ENCODE measurements around the gene CTDSPL2. TPM values are rescaled to one million over a fixed set of nuclear protein-coding genes. Genes with fewer than 3 reads are reported as not detected.
"Not testable (repeated sequence)": the region's sequence is repeated elsewhere in the genome, so short reads cannot be mapped to it uniquely, and the experiment has no call there.

The CTDSPL2 gene
- total RNA-seq, 2 experiments from 2014 or later: 66.6 to 71.9 TPM

- ChIA-PET CTCF (no interaction called here), POLR2A (interaction anchor here (0.6 kb wide), 1 partner anchor 108 kb away, joined by 3 read pairs; the partner anchor contains the start of gene CTDSPL2)
Observed at GRCh38 chr15:44535523-44536301, 108.3 kb downstream of the CTDSPL2 start.

GRCh38 chr15:44536302-44536961, 109.0 kb downstream of the CTDSPL2 start:
- POLR2A ChIA-PET: interaction anchor here (0.6 to 2.4 kb wide), 5 partner anchors 10 to 198 kb away, joined by 3 to 34 read pairs (median 4); no protein-coding TSS in a partner anchor
- CTCF ChIA-PET: interaction anchor here (1.0 to 2.6 kb wide), 5 partner anchors 10 to 249 kb away, joined by 3 to 15 read pairs (median 3); partner anchors contain the start of genes B2M, CTDSPL2 and PATL2

DNA sequence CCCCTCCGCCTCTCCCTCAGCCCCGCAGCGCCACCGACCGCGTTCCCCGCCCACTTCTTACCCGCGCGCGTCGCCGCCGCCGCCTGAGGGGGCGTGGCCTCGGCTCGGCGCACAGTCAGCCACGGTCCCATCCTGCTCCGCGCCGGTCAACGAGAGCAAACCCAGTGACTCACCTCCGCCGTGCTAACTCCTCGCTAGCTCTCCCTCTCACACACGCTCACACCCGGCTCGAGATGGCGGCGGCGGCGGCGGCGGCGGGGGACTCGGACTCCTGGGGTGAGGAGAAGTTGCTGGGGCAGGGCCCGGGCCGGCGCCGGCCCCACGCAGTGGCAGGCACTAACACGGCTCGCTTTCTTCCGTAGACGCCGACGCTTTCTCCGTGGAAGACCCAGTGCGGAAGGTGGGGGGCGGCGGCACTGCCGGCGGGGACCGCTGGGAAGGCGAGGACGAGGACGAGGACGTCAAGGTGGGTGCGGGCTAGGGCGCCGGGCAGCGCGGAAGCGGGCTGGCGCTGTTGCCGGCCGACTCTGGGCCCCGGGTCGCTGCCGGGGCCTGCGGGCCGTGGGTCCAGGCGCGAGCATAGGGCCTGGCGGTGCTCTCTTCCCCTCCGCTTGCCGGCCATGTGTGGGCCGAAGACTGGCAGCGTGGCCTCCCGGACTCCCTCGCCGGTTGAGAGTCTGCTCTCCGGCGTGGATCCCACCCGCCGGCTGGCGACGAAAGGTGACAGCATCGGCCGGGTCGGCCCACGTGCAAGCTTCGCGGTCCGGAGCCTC, 109.7 kb downstream of the CTDSPL2 start, which contains the start of gene EIF3J:
EIF3J (plus strand) TSS at position 186 of the 773 bp plus-strand sequence; CDS start at position 234, 48 bp downstream.
- POLR2A ChIA-PET: interaction anchor here (0.6 to 2.4 kb wide), 6 partner anchors 9 to 198 kb away, joined by 3 to 34 read pairs (median 4); partner anchors contain the start of genes B2M and PATL2

DNA sequence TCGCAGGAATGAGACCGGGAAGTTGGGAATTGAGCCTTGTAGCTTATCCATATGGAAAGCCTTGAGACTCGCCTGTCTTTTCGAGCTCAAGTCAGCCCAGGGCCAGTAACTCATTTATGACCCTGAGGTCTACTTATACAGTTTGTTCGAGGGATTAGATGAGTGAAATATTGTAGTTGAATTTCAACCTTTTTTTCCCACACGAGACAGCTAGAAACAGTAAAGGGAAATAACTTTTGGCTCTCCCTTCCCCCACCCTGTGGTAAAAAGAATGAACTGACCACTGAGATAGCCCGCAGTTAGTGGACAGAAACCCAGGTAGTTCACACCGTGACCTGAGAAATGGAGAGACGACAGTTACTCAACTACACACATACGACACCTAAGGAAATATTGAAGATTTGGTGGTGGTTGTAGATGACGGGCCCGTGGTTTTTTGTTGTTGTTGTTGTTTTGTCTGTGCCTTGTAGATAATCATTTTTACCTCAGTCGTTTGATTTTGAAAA, 110.4 kb downstream of the CTDSPL2 start:
- ChIA-PET CTCF (interaction anchor here (1.2 to 2.6 kb wide), 3 partner anchors 9 to 250 kb away, joined by 3 to 15 read pairs (median 4); partner anchors contain the start of genes B2M and PATL2), POLR2A (interaction anchor here (0.8 to 2.4 kb wide), 2 partner anchors 8 to 173 kb away, joined by 4 to 34 read pairs; partner anchors contain the start of genes B2M and PATL2)

More for the DNA sequence above, 109.7 kb downstream of the CTDSPL2 start, which contains the start of gene EIF3J:
- CTCF ChIA-PET: interaction anchor here (1.0 to 2.6 kb wide), 5 partner anchors 10 to 249 kb away, joined by 3 to 15 read pairs (median 3); partner anchors contain the start of genes B2M, CTDSPL2 and PATL2

- CTCF ChIA-PET: no interaction called here
- POLR2A ChIA-PET: interaction anchor here (0.6 kb wide), 1 partner anchor 718 kb away, joined by 3 read pairs; no protein-coding TSS in a partner anchor
Observed at GRCh38 chr15:44541282-44541958, 114.0 kb downstream of the CTDSPL2 start.

- CTCF ChIA-PET: no interaction called here
Observed at GRCh38 chr15:44542596-44542995, 115.2 kb downstream of the CTDSPL2 start.

DNA sequence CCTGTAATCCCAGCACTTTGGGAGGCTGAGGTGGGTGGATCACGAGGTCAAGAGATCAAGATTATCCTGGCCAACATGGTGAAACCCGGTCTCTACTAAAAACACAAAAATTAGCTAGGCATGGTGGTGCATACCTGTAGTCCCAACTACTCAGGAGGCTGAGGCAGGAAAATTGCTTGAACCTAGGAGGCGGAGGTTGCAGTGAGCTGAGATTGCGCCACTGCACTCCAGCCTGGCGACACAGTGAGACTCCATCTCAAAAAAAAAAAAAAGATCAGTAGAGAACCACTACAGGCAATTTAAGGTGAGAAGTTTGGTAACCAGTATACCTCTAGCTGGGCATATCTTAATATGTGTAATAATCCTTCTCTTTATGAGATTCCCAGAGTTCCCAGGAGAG, 117.3 kb downstream of the CTDSPL2 start:
- POLR2A ChIA-PET, CTCF ChIA-PET: not testable (repeated sequence)

More at GRCh38 chr15:44542596-44542995, 115.2 kb downstream of the CTDSPL2 start:
- POLR2A ChIA-PET: interaction anchor here (0.5 kb wide), 2 partner anchors 96 to 254 kb away, joined by 3 to 15 read pairs; partner anchors contain the start of gene GOLM2

GRCh38 chr15:44545913-44546802, 118.7 kb downstream of the CTDSPL2 start:
- POLR2A ChIA-PET: interaction anchor here (0.5 to 1.6 kb wide), 9 partner anchors 9 to 1439 kb away, joined by 3 to 34 read pairs (median 3); partner anchors contain the start of gene EIF3J
- CTCF ChIA-PET: interaction anchor here (0.6 to 2.2 kb wide), 4 partner anchors 9 to 354 kb away, joined by 3 to 15 read pairs (median 3); partner anchors contain the start of genes CTDSPL2, EIF3J and SPG11

DNA sequence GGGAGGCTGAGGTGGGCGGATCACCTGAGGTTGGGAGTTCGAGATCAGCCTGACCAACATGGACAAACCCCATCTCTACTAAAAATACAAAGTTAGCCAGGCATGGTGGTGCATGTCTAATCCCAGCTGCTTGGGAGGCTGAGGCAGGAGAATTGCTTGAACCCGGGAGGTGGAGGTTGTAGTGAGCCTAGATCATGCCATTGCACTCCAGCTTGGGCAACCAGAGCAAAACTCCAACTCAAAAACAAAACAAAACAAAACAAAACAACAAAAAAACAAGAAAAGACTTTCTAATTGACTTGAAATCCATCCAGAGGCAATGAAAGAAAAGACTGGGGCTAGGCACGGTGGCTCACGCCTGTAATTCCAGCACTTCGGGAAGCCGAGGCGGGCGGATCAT, 121.7 kb downstream of the CTDSPL2 start:
- POLR2A ChIA-PET: not testable (repeated sequence)
- CTCF ChIA-PET: interaction anchor here (0.7 to 1.4 kb wide), 3 partner anchors 9 to 30 kb away, joined by 3 read pairs; no protein-coding TSS in a partner anchor

DNA sequence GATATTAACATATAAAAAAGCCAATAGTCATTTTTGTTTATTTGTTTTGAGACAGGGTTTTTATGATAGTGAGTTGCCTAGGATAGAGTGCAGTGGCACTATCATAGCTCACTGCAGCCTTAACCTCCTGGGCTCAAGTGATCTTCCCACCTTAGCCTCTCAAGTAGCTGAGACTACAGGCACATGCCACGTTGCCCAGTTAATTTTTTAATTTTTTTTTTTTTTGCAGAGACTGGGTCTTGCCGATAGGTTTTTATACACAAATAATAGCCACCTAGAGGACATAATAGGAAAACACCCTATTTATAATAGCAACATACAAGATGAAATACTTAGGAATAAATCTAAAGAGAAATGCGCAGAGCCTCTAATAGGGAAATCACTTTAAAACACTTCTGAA, 122.8 kb downstream of the CTDSPL2 start:
- ChIA-PET POLR2A (interaction anchor here (0.6 kb wide), 1 partner anchor 84 kb away, joined by 5 read pairs; no protein-coding TSS in a partner anchor), CTCF (interaction anchor here (0.7 to 1.4 kb wide), 4 partner anchors 10 to 51 kb away, joined by 3 to 4 read pairs (median 3); no protein-coding TSS in a partner anchor)

DNA sequence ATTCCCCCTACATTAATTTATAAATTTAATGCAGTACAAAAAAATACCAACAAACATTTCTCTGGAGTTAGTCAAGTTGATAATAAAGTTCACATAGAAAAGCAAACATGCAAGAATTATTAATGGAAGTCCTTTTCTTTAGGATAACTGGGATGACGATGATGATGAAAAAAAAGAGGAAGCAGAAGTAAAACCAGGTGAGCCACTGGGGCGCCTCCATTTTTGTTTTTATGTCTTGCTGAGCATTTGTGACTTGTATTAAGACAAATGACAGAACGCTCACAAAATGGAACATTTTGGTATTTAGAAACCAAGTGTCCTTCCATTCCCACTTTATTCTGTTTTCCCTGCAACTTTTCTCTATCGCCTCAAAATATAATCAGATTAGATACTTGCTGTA, 123.3 kb downstream of the CTDSPL2 start:
- POLR2A ChIA-PET: no interaction called here
- CTCF ChIA-PET: interaction anchor here (1.4 kb wide), 1 partner anchor 11 kb away, joined by 3 read pairs; no protein-coding TSS in a partner anchor

DNA sequence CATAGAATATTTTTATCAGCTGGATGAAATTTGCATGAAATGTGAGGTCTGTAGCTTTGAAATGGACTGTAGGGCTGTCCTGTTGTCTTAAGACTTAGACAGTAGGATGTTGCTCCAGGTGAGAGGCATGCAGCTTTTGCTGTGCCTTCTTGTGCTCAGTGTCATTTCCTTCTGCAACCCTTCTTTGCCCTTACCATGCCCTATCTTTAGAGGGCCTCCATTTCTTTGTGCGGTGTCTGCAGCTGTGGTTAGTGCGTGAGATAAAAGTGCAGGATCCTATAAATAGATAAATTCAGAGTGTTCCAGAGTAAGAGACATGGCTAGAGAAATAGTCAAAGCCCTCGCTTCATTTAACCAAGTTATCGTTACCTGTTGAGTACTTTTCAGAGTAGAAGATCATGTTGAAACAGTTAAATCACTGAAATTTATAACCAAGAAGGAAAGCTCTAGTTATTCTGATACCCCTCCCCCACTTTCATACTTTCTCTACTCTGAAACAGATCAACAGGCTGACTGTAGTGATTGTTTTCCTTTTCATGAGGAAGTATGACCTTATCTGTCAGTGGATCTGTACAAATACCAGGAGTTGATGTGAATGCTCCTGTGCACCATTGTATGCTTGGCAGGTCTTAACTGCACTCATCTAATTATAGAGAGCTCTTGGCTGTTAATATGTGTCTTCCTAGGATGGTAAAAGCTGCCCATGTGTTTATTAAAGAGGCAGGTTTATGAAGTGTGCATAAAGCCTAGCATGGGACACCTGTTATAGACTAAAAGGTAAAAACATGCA, 127.7 kb downstream of the CTDSPL2 start:
- CTCF ChIA-PET: interaction anchor here (0.6 to 1.1 kb wide), 2 partner anchors 23 to 87 kb away, joined by 3 to 7 read pairs; no protein-coding TSS in a partner anchor
- POLR2A ChIA-PET: interaction anchor here (0.5 to 0.6 kb wide), 2 partner anchors 22 to 1731 kb away, joined by 6 to 7 read pairs; no protein-coding TSS in a partner anchor

- CTCF ChIA-PET: interaction anchor here (0.5 kb wide), 1 partner anchor 11 kb away, joined by 3 read pairs; no protein-coding TSS in a partner anchor
- POLR2A ChIA-PET: not testable (repeated sequence)
Observed at GRCh38 chr15:44560926-44561325, 133.5 kb downstream of the CTDSPL2 start.

- ChIA-PET POLR2A (interaction anchor here (0.6 kb wide), 1 partner anchor 169 kb away, joined by 3 read pairs; no protein-coding TSS in a partner anchor), CTCF (no interaction called here)
Observed at GRCh38 chr15:44565387-44566154, 138.1 kb downstream of the CTDSPL2 start.

- ChIA-PET CTCF (interaction anchor here (0.7 kb wide), 1 partner anchor 12 kb away, joined by 4 read pairs; no protein-coding TSS in a partner anchor), POLR2A (no interaction called here)
Observed at GRCh38 chr15:44566155-44566540, 138.7 kb downstream of the CTDSPL2 start.
